Fibroblast of peridontal ligament (primary cell): ENCODE measurements around the gene UGT3A2.

Source experiments
- DNase-seq: peaks from one replicate; pipeline ENCODE4 v3.0.0-alpha.2; 2010; ENCODE audit errors: extremely low read depth

The UGT3A2 gene

DNA sequence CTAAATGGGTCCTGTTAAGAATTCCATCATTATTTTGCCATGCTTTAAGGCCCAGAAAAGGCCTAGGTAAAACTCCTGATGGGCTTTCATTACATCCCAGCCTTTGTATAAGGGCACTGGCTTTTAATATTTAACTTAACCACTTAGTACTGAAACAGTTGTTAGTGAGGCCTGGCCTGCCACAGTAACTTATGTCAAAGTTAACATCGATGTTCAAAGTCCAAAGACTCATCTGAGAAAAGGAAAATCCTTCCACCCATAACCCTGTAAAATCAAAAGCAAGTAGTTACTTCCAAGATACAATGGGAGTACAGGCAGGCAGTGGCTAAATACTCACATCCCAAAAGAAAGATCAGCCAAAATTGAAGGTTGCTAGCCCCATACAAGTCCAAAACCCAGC, 60.5 kb downstream of the UGT3A2 start:
- no peak for DNase-seq

DNA sequence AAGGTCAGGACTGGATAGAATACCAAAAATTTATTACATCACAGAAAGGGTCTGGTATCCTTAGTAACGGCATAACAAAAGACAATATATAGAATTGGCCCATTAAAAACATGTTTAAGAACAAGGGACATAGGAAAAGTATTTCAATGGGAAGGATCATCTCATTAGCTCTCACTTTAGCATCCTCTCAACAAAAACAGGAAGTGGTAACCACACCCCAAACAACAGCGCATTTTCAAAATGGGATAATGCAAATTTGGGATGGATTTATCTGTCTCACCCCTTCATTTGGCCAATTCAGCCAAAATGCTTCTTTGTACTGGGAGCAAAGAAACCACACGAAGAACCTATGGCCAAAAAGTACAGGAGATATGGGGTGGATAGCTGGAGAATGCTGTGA, 65.7 kb downstream of the UGT3A2 start:
- no peak for DNase-seq

DNA sequence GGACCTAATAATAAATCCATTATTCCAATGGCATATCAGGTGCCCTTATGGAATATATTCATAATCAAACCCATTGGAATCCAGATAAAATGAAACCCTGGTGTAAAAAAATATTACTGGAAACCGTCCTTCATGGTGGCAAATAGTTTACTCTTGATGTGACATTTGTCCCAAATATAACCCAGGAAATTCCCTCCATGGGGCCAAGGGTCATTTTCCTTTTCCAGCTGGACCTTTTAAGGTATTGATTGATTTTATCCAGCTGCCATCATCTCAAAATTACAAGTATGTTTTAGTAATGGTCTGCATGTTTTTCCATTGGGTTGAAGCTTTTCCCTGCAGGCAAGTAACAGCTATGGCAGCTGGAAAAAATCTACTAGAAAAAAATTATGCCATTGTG, 67.1 kb downstream of the UGT3A2 start:
- DNase-seq = no peak

DNA sequence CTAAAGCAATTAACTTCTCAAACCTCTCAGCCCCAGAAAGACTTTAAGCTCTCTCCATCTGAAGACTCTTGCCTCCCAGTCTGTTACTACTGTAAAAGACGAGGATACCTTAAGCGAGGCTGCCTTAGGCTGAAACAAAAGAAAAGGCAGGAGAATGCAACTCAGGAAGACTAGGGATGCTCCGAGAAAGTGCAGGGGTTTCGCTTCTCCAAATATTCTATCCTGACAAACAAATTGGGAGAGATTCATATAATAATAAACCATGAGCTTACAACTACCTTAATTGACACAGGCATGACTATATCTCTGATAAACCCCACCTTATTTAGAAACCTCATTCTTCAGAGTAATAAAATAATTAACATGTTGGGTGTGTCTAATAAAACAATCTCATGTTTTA, 70.6 kb downstream of the UGT3A2 start:
- DNase-seq = no peak

DNA sequence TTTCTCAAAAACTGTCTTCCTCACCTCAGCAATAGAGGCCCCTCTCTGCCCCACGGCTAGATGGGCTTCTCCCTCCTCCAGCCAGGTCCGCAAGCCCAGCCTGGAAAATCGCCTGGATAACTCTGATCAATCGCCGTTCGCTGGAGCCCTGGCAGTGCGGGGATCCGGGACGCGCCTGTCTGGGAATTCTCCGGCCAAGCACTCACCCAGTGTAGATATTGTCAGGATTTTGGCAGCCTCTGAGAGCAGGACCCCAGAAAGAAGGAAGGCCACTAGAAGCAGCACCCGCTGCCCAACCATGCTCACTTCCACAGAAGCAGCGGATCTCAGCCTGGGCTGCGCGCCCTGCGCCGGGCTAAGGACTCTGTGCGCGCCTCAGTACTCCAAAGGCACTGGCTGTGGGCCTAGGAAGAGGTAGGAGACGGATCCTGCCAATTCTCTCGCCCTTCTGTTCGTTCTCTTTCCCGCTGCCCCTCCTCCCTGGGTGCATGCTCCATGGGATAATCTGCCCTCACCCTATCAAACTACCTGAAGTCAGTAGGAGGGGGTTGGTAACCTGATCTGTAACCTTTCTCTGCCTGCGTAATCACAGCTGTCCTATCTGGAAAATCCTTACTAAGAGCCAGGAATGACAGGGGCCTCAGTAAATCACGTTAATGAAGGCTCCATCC, 75.6 kb downstream of the UGT3A2 start, which contains the start of gene UGT3A1:
Gene UGT3A1 (minus strand): TSS at position 450 of the 671 bp plus-strand sequence. CDS start 150 bp downstream, at position 300.
- no peak for DNase-seq

DNA sequence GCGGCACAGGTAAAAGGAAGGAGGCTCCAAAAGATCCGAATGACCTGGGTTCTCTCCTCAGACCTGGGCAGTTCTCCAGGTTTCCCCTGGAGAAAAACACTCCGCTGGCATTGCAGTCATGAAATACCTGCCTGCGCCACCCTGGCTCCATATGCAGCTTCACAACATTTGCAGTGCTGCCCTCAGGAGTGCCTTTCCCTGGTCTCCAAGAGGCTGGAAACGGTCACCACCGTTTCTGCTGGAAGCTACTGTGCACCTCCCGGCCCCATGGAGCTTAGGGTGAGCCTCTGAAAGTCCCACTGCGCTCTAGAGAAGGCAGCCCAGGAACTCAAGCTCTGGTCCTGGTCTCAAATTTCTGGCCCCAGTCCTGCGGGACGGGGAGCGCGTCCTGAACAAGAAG, 76.2 kb downstream of the UGT3A2 start:
- no peak for DNase-seq

DNA sequence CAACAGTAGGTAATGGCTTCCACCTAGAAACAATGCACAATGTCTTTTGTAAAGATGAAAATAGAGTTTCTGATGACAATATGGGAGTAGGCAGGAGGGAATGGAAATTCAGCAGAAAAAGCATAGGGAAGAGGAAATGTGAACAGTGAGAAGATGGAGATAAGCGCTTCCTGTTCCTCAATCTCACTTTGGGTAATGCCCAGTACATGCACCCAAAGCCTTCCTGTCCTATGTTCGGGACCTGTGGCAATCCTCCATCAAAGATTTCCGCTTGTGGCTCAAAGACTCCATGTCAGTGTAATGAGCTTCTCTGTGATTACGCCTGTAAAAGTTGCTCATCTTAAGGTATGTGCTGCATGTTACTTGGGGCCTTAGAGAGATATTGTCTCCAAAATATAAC, 78.2 kb downstream of the UGT3A2 start:
- no peak for DNase-seq

DNA sequence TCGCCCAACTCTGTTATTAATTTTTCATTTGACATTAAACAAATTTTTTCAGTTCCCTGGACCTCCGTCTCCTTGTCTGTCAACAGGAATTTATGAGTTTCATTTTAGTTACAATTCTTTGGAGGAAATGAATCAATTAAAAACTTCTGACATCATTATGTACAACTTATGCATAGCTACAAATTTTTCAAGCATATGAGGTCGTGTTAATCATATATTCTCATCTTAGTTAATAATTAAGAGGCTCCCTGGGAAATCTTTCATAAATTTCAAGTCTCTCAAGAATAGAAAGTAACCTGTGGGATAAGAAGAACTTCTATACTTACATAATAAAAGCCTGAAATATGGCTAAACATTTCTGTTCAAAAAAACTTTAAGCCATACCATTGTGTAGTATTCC, 78.9 kb downstream of the UGT3A2 start:
- no peak for DNase-seq
